Ovary (tissue), 9 donors: Measurements from ENCODE around the gene MMS22L. TPM values are rescaled to one million over a fixed set of nuclear protein-coding genes. Genes with fewer than 3 reads are reported as not detected.

ENCODE experiments used
- DNase-seq, 5 donors: peaks; one replicate each; pipeline ENCODE4 v3.0.0-alpha.2; 2019 to 2020
- H3K27ac ChIP-seq, 2 donors: fragments of 200-600 bp; one replicate each; pipeline versions ENCODE4 v1.5.1 to v1.8.0; 2019 to 2022
- H3K27me3 ChIP-seq: fragments of 200-600 bp; one replicate; pipeline ENCODE4 v1.8.0; 2022
- H3K36me3 ChIP-seq: fragments of 200-600 bp; sonication (generic); one replicate; pipeline ENCODE4 v1.5.1; 2019
- H3K4me1 ChIP-seq: one replicate; pipeline ENCODE4 v1.8.1; 2013; ENCODE audit warnings: mild to moderate bottlenecking, moderate library complexity; ENCODE audit not compliant: insufficient read depth
- H3K4me3 ChIP-seq: fragments of 200-600 bp; sonication (generic); one replicate; pipeline ENCODE4 v1.5.1; 2017
- H3K9me3 ChIP-seq, 2 donors: fragments of 200-600 bp in 1 of 2; sonication (generic) in 1 of 2; one replicate each; pipeline versions ENCODE4 v1.5.1 to v1.8.1; 2013 to 2019; ENCODE audit warnings: mild to moderate bottlenecking in 1 of 2, moderate library complexity in 1 of 2
- CTCF ChIP-seq, 3 donors: fragments of 450-650 bp in 2 of 3; fragments of 200-600 bp in 1 of 3; IDR thresholded peaks; one replicate each; pipeline versions ENCODE4 v1.5.1 to v1.8.0; 2016 to 2022; ENCODE audit warnings: antibody characterized with exemption in 3 of 3, mild to moderate bottlenecking in 1 of 3
- EP300 ChIP-seq: sonication (generic); formaldehyde crosslinking; IDR thresholded peaks from one replicate; pipeline ENCODE4 v1.6.1; 2017; ENCODE audit warnings: antibody characterized with exemption
- POLR2A ChIP-seq: fragments of 450-650 bp; IDR thresholded peaks from one replicate; pipeline ENCODE4 v1.6.1; 2017; ENCODE audit warnings: antibody characterized with exemption, mild to moderate bottlenecking, moderate library complexity
- WGBS, 3 donors: extraction: QIAGEN DNeasy Blood & Tissue Kit in 1 of 3; methylation state at CpG; one replicate each; pipeline versions ENCODE4 v1.1.5 to v1.1.7; 2013 to 2017; 5-methylcytosine and 5-hydroxymethylcytosine counted together
- intact Hi-C, 4 donors: fragments of 100-400 bp; cut with DNase I; formaldehyde crosslinking; loops; one replicate each; pipeline versions ENCODE4 v1.11.0 to v1.15.1; 2022 to 2023
- polyA plus RNA-seq, 2 donors: library from polyadenylated mRNA; stranded (reverse); fragments of 200-250 nt in 1 of 2; fragments of 350-450 nt in 1 of 2; fragmentation: Illumina TruSeq in 1 of 2; extraction: RNeasy Lipid Tissue Mini Kit (QIAGEN cat#74804) in 1 of 2; gene quantifications; one replicate each; pipeline ENCODE4 v1.2.3, GENCODE V29; 2013 to 2014
- total RNA-seq, 7 donors: library from RNA; depleted of rRNA in 2 of 7; stranded (reverse); fragments of >200 nt in 2 of 7; fragmentation: NEBNext Ultra II Directional in 3 of 7; extraction: Animal tissue kit (Norgen Biotek cat#: 25700) in 3 of 7; gene quantifications; one replicate each; pipeline versions ENCODE4 v1.1.0 to v1.2.4, GENCODE V29; 2016 to 2023
- donor health status: DM: no; HTN: no; CAD: no; lungs with moderate emphysema.
- donor health status: DM: no; HTN: no; CAD: no.
- donor health status: Bipolar disorder and iron deficiency.
- donor health status: DM: yes; HTN: yes; CAD: no.
- donor health status: DM: no; HTN: no; CAD: no.
- donor health status: DM: yes; HTN: yes; CAD: no.

The MMS22L gene
- total and polyA plus RNA-seq, 9 donors, result 1.8 to 9.8 (median 6.7) TPM

DNA sequence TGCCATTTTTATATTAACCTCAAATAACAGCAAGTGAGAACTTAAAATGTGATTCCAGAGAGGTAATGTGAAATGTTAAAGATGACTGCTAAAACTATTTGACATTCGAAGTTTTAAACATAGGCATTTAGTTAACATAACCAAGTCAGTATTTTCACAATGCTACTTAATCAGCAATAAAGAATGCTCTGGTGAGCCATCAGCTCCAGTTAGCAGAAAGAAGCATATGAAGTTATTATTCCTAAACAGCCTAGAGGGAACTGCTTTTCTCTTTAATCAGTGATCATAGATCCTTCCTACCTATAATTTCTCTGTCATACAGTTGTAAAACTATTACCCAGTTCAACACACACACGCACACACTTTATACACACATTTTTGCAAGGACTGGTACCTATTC is 60.1 kb downstream of the MMS22L start:
- Histone ChIP-seq H3K27me3 (no peaks in the 10 kb centered on the region), H3K9me3 (no peaks in the 10 kb centered on the region), H3K4me1 (no peaks in the 10 kb centered on the region), H3K27ac (no peak overlapping the region), H3K4me3 (no peak overlapping the region), H3K36me3 (no peaks in the 10 kb centered on the region)
- 91 to 96% (median 94%) methylated on average over 2 of the region's 2 CpGs for WGBS, 3 donors
- no peak for DNase-seq
- intact Hi-C loops, result no loop called here
- TF ChIP-seq CTCF (IDR thresholded peaks at IDR 0.05) (no peak), EP300 (no peak), POLR2A (no peak)

- 86 to 89% (median 87%) methylated on average over 4 of the region's 4 CpGs for WGBS, 3 donors
- TF ChIP-seq EP300 (no peak), CTCF (IDR thresholded peaks at IDR 0.05) (no peak), POLR2A (no peak)
- intact Hi-C loops, result no loop called here
- H3K4me3 ChIP-seq, result no peak overlapping the region
- no peaks in the 10 kb centered on the region for H3K4me1 ChIP-seq
- H3K27me3 ChIP-seq, result no peaks in the 10 kb centered on the region
- no peaks in the 10 kb centered on the region for H3K36me3 ChIP-seq
- DNase-seq, result no peak
- H3K27ac ChIP-seq, result no peak overlapping the region
- H3K9me3 ChIP-seq, result no peaks in the 10 kb centered on the region
Measured at GRCh38 chr6:97218912-97219311, 64.1 kb downstream of the MMS22L start.

- intact Hi-C loops, result no loop called here
- Histone ChIP-seq H3K36me3 (no peaks in the 10 kb centered on the region), H3K27ac (no peak overlapping the region), H3K4me1 (no peaks in the 10 kb centered on the region), H3K9me3 (no peaks in the 10 kb centered on the region), H3K27me3 (no peaks in the 10 kb centered on the region), H3K4me3 (no peak overlapping the region)
- no peak for DNase-seq
- 65 to 72% (median 70%) methylated on average over 6 of the region's 6 CpGs for WGBS, 3 donors
- no peak for TF ChIP-seq POLR2A
- TF ChIP-seq CTCF (IDR thresholded peaks at IDR 0.05), result no peak
- no peak for TF ChIP-seq EP300
Measured at GRCh38 chr6:97215157-97215769, 67.8 kb downstream of the MMS22L start.

DNA sequence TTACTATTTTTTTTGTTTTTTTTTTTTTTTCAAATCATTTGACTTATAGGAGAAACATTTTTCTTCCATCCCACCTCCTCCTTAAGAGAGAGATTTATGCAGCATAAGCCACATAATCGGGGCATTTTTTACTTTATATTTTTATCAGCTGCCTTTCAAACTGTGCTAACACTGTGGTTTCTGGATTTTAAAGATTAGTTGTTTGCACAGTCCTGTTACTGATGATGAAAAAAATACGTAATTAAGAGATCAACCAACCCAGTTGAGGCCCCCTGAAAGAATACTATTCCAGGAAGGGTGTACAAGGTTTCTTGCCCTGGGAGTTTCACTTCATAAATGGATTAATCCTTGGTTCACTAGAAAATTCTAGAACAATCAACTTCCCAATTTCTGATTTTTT is 68.3 kb downstream of the MMS22L start:
- no peak for DNase-seq
- H3K4me1 ChIP-seq, result no peaks in the 10 kb centered on the region
- no peak overlapping the region for H3K4me3 ChIP-seq
- no peaks in the 10 kb centered on the region for H3K36me3 ChIP-seq
- no peak overlapping the region for H3K27ac ChIP-seq
- H3K9me3 ChIP-seq, result no peaks in the 10 kb centered on the region
- TF ChIP-seq POLR2A (no peak), CTCF (IDR thresholded peaks at IDR 0.05) (no peak), EP300 (no peak)
- WGBS, 3 donors, result 36 to 85% (median 66%) methylated on average over 2 of the region's 2 CpGs
- no peaks in the 10 kb centered on the region for H3K27me3 ChIP-seq
- intact Hi-C loops, result no loop called here
